ENCODE data around the gene TMC7.
A peak's percentile ranks its signal among the peaks of the same experiment; 100 is the strongest.

The TMC7 gene

GRCh38 chr16:19046062-19046461 lies 62.3 kb downstream of the TMC7 start:
- no peak for TF ChIP-seq CTCF (IDR thresholded peaks at IDR 0.05; ENCODE audit: insufficient read depth, low read length, missing control alignments)
- CTCF ChIA-PET, result interaction anchor here (1.5 kb wide), 1 partner anchor 40 kb away, joined by 4 read pairs; no protein-coding TSS in a partner anchor
- no peak overlapping the region for H3K4me3 ChIP-seq (ENCODE audit: low read depth, low read length)
- DNase-seq (ENCODE audit: low read depth, low spot score), result no peak
- POLR2A ChIA-PET, result no interaction called here

- H3K4me3 ChIP-seq (ENCODE audit: low read depth, low read length), result no peak overlapping the region
- TF ChIP-seq CTCF (IDR thresholded peaks at IDR 0.05; ENCODE audit: insufficient read depth, low read length, missing control alignments), result no peak
- ChIA-PET CTCF (interaction anchor here (1.0 to 2.0 kb wide), 5 partner anchors 10 to 261 kb away, joined by 3 to 6 read pairs (median 3); partner anchors contain the start of gene ARL6IP1), POLR2A (no interaction called here)
- DNase-seq (ENCODE audit: low read depth, low spot score), result no peak
These were observed 79.0 kb downstream of the TMC7 start for GRCh38 chr16:19062706-19063105.

GRCh38 chr16:19066988-19067348 lies 83.2 kb downstream of the TMC7 start:
- H3K4me3 ChIP-seq (ENCODE audit: low read depth, low read length), result no peak overlapping the region; the same call in 1 of the 2 replicates
- ChIA-PET POLR2A (interaction anchor here (0.7 to 1.2 kb wide), 4 partner anchors 28 to 84 kb away, joined by 3 read pairs; partner anchors contain the start of gene ITPRIPL2), CTCF (interaction anchor here (1.0 to 2.6 kb wide), 6 partner anchors 9 to 266 kb away, joined by 3 to 7 read pairs (median 5); partner anchors contain the start of genes ARL6IP1 and TMC7)
- no peak for TF ChIP-seq CTCF (IDR thresholded peaks at IDR 0.05; ENCODE audit: insufficient read depth, low read length, missing control alignments)
- no peak for DNase-seq (ENCODE audit: low read depth, low spot score)

GRCh38 chr16:19067349-19068236 lies 83.9 kb downstream of the TMC7 start, which contains the start of gene COQ7:
Gene COQ7, plus strand, starts transcription at chr16:19067614. Its CDS starts 51 bp downstream, at chr16:19067665.
- peak; percentile 99 for DNase-seq (ENCODE audit: low read depth, low spot score)
- H3K4me3 ChIP-seq (ENCODE audit: low read depth, low read length), result peak within 1 kb of the TSS; percentile 78
- no peak for TF ChIP-seq CTCF (IDR thresholded peaks at IDR 0.05; ENCODE audit: insufficient read depth, low read length, missing control alignments)
- ChIA-PET CTCF (interaction anchor here (0.7 to 7.4 kb wide), 8 partner anchors 10 to 488 kb away, joined by 3 to 106 read pairs (median 6); partner anchors contain the start of gene TMC7), POLR2A (interaction anchor here (0.7 to 1.2 kb wide), 4 partner anchors 28 to 84 kb away, joined by 3 read pairs; partner anchors contain the start of gene ITPRIPL2)

- ChIA-PET POLR2A (interaction anchor here (0.7 to 1.2 kb wide), 2 partner anchors 27 to 85 kb away, joined by 3 to 6 read pairs; no protein-coding TSS in a partner anchor), CTCF (interaction anchor here (0.7 to 7.4 kb wide), 7 partner anchors 10 to 487 kb away, joined by 3 to 106 read pairs (median 4); partner anchors contain the start of gene TMC7)
- H3K4me3 ChIP-seq (ENCODE audit: low read depth, low read length), result peak overlapping the region; percentile 78
- DNase-seq (ENCODE audit: low read depth, low spot score), result no peak
- TF ChIP-seq CTCF (IDR thresholded peaks at IDR 0.05; ENCODE audit: insufficient read depth, low read length, missing control alignments), result no peak
These were observed 84.6 kb downstream of the TMC7 start for GRCh38 chr16:19068237-19068815.

All from AG04449 (cell line).